CD4-positive, alpha-beta T cell treated with Interleukin-6 for 4 hours (primary cell): ENCODE measurements around the gene ZNF831.

Source experiments
- DNase-seq: peaks from one replicate; pipeline ENCODE4 v3.0.0-alpha.2; 2020; ENCODE audit warnings: mixed read lengths

ZNF831 gene

DNA sequence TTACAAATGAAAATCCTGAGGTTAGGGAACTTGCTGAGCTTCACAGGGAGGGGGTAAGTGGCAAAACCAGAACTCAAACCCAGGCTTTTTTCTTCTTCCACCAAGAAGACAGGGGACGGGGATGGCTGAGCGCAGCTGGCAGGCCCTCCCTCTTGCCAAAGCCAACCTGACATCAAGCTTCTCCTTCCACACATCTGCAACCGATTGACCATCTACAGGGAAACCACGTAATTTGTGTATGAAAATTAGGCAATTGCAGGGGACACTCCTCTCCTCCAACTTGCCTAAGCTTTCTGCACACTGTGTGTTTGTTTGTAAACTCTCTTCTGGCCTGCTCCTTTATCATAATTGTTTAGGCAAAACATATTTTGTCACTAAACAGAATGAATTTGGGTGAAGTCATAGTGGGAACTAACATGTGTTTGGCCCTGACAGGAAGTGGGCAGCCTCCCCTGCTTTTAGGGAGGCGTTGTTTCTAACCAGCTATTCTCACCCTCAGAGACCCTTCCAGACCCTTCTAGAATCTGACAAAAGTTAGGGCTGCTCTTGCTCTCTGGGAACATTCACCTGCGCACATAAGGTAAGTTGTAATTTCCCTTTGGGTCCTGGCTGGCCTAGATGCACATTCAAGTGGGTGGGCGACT is 18.9 kb downstream of the ZNF831 start:
- no peak for DNase-seq

DNA sequence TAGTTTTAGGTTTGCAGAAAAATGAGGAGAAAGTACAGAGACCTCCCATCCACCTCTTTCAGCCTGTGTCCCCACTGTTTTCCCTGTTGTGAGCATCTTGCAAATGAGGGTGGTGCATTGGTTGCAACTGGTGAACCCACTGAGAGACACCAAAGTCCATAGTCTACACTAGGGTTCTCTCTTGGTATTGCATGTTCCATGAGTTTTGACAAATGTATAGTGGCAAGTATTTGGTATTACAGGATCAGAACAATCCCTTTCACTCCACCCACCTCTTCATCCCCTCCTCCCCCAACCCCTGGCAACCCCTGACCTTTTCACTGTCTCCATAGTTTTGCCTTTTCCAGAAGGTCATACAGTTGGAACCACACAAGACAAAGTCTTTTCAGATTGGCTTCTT is 20.1 kb downstream of the ZNF831 start:
- DNase-seq, result no peak

DNA sequence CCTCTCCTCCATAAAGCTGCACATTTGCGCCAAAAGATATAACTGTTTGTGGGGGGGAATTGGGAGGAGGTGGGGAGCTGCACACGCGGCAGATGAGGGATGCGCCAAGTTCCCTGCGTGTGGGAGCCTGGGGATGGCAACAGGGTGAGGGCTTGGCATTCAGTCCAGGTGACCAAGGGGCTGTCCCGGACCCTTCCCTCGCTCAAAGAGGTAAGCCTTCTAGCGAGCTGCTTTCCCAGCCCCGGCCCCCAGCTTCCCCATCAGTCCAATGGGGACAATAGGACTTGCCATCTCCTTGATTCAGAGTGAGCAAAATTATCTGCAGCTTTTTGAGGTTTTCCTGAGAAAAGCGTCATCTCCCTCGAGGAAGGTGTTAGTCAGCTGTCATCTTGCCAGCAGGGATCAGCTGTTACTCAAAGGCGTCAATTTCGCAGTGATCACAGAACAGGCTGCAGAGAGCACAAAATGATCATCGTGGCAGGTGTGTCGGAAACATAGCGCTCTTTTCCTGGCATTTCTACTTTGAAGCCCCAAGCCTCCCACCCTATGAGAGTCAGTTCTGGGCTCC is 21.3 kb downstream of the ZNF831 start:
- DNase-seq, result no peak

DNA sequence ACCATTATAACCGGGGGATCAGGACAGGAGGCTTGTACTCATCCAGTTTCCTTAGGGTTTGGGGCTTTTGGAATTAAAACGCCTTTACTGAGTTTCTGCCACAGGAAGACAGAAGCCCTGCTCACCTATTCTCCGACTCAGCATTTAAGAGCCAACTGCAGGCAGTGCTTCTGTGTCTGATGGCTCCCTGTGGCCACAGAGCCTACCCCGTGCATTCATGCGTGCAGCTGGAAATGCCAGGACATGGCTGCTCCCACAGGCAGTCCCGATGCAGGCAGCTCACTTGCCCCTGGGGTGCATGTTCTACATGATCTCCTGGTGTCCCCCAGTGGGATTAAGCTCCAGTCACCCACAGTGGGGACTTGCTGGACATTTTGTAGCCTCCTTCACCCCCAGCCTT is 22.2 kb downstream of the ZNF831 start:
- no peak for DNase-seq

DNA sequence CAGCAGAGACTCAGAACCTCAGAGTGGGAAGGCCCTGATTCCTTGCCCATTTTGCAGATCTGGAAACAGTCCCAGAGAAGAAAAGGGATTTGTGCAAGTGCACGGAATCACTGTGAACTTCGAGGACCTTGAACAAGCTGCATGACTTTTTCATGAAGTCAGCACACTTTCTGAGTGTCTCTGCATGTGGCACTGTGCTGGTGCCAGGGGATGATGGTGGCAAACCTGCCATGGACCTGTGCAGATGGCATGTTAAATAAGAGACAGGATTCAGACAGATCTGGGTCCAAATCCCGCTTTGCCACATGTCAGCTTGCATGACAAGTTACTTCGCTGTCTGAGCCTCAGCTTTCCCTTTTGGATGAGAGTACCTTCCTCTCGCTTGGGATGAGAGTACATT is 26.8 kb downstream of the ZNF831 start:
- no peak for DNase-seq

DNA sequence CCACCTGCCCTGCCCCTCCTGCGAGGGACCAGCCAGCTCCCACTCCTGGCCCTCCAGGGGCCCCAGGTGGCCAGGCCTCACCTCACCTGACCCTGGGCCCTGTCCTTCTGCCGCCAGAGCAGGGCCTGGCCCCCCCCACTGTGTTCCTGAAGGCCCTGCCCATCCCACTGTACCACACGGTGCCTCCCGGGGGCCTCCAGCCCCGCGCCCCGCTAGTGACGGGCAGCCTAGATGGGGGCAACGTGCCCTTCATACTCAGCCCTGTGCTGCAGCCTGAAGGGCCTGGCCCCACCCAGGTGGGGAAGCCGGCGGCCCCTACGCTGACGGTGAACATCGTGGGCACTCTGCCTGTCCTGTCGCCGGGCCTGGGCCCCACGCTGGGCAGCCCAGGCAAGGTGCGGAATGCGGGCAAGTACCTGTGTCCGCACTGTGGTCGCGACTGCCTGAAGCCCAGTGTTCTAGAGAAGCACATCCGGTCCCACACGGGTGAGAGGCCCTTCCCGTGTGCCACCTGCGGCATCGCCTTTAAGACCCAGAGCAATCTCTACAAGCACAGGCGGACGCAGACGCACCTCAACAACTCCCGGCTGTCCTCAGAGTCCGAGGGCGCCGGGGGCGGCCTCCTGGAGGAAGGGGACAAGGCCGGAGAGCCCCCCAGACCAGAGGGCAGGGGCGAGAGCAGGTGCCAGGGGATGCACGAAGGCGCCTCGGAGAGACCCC is 27.6 kb downstream of the ZNF831 start:
- no peak for DNase-seq

DNA sequence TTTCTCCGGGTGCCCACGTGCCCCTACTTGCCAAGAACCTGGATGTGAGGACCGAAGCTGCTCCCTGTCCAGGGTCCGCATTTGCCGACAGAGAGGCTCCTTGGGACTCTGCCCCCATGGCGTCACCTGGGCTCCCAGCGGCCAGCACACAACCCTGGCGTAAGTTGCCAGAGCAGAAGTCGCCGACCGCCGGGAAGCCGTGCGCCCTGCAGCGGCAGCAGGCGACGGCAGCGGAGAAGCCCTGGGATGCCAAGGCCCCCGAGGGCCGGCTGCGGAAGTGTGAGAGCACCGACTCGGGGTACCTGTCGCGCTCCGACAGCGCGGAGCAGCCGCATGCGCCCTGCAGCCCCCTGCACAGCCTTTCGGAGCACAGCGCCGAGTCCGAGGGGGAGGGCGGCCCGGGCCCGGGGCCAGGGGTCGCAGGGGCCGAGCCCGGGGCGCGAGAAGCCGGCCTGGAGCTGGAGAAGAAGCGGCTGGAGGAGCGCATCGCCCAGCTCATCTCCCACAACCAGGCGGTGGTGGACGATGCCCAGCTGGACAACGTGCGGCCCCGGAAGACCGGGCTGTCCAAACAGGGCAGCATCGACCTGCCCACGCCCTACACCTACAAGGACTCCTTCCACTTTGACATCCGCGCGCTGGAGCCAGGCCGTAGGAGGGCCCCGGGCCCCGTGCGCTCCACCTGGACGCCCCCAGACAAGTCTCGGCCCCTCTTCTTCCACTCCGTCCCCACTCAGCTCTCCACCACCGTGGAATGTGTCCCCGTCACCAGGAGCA is 28.3 kb downstream of the ZNF831 start:
- DNase-seq, result no peak

DNA sequence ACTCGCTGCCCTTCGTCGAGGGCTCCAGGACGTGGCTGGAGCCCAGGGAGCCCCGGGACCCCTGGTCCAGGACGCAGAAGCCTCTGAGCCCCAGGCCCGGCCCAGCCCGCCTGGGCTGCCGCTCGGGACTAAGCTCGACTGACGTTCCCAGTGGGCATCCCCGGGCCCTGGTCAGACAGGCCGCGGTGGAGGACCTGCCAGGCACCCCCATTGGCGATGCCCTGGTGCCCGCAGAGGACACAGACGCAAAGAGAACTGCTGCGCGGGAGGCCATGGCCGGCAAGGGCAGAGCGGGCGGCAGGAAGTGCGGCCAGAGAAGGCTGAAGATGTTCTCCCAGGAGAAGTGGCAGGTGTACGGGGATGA is 28.9 kb downstream of the ZNF831 start:
- no peak for DNase-seq

DNA sequence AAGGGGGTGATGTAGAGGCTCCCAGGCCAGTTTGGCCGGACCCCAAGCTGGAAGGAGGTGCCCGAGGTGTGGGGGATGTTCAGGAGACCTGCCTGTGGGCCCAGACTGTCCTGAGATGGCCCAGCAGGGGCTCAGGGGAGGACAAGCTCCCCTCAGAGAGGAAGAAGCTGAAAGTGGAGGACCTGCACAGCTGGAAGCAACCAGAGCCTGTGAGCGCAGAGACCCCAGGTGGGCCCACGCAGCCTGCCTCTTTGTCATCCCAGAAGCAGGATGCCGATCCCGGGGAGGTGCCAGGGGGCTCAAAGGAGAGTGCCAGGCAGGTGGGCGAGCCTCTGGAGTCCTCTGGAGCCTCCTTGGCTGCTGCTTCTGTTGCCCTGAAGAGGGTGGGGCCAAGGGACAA is 29.7 kb downstream of the ZNF831 start:
- no peak for DNase-seq

DNA sequence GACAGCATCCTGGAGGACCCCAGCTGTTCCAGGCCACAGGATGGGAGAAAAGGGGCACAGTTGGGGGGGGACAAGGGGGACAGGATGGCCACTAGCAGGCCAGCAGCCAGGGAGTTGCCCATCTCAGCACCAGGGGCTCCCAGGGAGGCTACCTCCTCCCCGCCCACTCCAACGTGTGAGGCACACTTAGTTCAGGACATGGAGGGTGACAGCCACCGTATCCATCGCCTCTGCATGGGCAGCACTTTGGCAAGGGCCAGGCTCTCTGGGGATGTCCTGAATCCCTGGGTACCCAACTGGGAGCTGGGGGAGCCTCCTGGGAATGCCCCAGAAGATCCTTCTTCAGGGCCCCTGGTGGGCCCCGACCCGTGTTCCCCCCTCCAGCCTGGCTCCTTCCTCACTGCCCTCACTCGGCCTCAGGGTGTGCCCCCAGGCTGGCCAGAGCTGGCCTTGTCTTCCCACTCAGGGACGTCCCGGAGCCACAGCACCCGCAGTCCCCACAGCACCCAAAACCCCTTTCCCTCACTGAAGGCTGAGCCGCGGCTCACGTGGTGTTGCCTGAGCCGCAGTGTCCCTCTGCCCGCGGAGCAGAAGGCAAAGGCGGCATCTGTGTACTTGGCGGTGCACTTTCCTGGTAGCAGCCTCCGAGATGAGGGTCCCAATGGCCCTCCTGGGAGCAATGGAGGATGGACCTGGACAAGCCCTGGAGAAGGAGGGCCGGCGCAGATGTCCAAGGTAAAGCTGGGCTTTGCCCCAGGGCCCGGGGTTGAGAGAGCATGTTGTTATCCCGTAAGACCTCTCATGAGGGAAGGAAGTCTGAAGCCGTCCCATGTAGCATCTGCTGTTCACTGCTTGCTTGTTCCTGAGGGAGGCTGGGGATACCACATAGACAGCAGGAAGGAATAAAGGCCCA is 30.7 kb downstream of the ZNF831 start:
- no peak for DNase-seq

DNA sequence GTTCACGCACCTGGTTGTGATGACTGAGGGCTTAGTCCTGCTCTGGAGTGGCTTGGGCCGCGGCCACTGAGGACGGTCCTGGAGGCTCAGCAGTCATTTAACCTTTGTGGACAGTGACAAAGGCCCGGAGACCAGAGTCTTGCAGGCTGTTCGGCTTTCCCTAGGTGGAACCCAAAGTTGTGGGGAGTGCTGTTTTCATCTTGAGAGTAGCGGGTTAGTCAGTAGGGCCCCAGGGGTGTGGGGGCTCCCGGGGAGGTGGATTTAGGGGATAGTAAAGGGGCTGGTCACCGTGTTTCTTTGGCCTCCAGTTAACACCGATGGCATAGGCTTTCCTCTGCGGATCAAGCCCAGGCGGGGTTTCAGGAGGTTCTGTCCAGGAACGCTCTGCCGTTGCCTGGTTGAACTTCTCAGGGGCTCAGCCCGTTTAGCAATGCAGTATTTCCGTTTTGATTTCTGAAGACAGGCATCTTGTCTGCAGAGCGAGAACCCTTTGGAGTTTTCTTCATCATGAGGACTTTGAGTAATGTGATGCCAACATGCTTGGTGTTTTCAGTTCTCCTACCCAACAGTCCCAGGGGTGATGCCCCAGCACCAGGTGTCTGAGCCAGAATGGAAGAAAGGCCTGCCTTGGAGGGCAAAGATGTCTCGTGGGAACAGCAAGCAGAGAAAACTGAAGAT is 31.8 kb downstream of the ZNF831 start:
- DNase-seq, result no peak

DNA sequence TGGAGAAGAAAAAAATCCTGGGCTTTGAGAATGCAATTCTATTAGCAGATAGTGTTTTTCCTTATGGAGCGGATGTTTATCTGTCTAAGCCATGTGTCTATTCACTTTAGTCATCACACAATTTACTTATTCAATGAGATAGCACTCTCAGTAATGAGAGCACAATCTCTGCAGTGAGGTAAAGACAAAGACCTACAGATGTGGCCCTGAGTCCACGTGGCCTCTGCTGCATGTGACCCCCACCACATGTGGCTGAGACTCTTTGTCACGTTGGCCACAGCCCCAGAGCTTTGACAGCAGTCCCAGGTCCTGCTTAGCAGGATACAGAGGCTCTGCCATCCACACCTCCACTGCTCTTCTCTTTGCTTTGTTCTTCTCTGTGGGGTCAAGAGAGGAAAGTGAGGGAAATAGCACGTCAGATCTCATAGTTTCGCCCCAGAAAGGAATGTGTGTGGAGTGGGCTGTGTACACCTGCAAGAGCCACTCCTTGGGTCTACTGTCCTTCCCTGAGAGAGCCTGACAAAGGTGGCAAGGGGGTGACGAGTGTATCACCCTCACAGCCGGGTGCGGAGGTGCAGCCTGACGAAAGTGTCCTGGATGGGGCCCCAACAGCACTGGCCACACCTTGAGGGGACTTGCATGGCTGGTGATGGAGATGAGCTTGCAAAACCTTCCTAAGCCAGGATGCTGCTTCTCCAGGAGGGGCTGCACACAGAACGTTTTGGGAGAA is 40.7 kb downstream of the ZNF831 start:
- DNase-seq, result no peak

DNA sequence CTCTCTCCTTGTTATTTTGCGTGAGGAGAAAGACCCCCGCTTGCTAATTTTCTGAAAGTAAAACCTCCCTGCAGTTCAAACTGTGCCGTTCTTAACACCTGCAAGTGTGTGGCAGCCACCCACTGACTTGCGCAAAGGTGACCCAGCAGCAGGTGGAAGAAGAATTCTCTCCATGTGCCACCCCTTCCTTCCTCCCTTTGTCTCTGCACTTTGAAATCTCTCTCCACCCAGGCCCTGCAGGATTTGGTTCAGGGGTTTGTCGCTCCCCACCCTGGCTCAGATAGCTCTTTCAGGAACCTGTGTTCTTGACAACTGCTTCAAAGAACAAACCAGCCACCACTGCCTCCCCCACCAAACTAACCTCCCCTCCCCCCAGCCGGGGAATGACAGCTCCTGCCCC is 41.4 kb downstream of the ZNF831 start:
- DNase-seq, result peak; percentile 16

DNA sequence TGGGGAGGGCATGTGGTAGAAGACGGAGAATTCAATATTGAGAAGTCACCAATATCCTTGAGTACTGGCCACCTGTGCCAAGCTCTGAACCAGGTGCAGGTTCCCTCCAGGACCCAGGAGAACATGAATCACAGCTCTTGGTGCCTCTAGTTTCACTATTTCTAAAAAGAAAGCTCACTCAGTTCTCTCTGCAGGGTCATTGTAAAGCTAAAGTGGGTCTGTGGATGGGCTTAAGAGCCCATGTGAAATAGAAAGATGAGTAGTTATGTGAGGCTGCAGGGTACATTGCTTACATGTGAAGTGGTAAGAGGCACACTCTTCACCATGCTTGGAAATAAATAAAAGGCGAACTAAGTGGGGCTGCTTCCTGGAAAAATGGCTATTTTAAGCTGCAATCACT is 43.6 kb downstream of the ZNF831 start:
- DNase-seq, result no peak

DNA sequence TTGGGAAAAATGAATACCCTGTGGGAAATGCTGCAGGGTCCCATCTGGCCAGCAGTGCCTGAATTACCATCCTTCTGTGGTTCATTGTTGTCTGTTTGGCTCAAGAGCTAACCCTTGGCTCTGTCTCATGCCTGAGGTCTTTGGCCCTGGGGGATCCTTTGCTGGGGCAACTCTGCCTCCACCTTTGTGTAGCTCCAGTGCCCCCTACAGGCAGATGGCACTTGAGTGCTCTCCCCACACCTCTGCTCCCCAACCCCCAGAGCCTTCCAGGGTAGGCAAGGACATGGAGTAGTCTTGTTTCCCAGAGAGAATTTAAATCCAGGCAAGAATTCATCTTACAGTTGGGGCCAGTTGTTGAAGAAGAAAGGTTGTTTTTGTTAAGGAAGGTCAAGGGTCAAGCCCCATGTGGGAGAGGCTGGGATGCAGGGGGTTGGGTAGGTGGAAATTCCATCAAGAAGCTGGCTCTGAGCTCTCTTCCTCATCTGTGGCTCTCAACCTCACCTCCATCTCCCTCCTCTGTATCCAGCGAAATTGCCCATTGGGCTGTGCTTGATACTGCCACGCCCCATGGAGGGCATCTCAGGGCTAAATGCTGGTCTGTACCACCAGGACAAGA is 44.2 kb downstream of the ZNF831 start:
- peak; percentile 91 for DNase-seq

DNA sequence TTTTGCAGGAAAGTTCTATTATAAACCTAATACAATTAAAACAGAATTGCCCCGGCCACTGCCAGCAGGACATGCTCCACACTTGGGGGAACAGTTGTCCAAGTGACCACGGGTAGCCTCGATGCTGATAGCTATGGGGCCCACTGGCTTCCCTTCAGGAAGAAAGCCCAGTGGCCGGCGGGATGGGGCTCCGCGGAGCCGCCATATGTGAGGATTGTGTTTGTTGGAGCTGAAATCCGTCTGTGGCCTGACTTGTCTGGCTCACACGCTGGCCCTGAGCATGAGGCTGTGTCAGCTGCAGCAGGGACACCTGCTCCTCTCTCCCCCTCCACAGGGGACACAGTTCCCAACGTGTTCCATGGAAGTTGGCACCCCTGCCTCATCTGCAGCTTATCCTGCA is 46.6 kb downstream of the ZNF831 start:
- DNase-seq, result no peak

DNA sequence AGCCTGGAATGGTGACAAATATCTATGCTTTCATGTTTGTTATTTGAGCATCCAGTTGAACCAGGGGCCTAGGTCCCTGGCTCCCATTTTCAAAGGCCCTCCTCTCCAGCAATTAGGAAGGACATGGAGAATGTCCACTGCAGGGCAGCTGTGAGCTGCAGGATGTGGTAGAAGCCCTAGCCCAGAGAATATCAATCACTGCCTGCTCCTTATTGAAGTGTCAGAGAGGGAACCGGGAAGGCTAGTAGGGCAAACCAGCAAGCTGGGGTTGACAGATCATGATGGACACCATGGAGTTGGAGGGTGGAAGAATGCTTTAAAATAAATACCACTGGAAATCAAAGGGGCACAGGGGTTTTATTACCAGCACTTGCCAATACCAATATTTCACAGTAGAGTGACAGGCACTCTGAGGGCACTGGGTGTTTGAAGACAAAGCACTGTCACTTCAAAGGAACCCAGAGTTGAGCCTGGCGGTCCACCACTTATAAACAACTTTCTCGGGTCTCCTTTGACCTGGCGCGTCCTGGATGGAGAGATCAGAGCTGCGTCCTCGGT is 47.7 kb downstream of the ZNF831 start:
- no peak for DNase-seq

DNA sequence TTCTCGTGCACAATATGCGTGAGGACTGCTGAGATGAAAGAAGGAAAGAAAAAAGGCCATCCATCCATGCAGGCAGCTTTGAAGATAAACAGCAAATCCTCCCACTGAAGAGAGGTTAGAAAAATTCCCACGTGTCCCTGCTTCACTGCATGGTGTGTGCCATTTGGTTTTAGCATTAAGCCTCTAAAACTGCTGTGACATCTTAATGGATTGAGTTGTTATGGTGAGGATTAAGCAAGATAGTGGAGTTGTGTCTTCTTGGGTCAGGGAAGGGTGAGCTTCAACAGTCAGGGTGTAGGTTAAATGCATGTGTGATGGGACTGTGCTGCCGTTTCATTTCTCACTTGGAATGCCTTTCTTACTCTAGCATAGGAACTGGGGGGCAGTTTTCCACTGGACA is 50.5 kb downstream of the ZNF831 start:
- no peak for DNase-seq

DNA sequence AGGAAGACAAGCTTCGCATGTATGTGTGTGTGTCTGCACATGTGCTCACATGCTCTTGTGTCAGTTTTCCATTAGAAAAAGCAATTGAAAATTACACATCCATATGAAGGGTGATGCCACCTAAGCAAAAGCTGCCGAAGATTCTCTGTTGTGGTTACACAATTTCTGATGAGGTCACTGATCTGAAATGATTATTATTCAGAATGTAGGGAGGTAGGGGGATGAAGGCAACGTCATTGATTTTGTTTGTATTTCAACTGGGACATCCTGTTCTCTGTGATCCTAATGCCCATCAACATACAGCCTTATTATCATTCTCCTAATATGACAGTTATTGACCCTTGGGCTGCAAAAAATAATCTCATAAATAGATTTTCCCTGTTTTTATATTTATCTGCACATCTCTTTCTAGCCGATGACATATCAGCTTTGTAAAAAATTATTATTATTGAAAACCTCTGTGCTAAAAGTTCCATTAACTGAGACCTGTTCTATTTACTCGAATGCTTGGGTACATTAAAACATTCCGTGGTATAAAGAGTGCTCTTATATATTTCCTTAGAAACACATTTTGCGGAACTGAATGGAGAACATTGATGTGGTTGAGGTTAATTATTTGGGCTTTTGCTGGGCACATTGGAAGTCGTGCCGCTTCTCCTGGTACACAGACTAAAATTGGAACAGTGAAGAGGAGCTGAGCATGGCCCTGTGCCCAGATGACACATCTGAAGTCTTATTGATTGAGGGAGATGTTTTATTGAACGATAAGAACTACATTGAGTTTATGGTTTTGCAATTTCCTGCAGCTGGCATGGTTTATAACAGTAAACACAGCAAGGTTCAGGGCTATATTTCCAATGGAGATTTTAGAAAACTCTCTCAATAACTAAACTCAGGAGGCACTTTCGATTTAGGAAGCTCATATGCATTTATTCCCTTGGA is 51.3 kb downstream of the ZNF831 start:
- DNase-seq, result no peak
